NCI-H82 treated with DMSO at 0.1 percent for 48 hours (cell line): Measurements from ENCODE around the gene NUMA1.

Experiments used
- DNase-seq: peaks from one replicate; lab custom pipeline; 2025; ENCODE audit not compliant: unreplicated experiment; lab: John Stamatoyannopoulos, UW

The NUMA1 gene

GRCh38 chr11:72001285-72001684, 79.1 kb downstream of the NUMA1 start:
- no peak for DNase-seq

- no peak for DNase-seq
Observed at GRCh38 chr11:72000202-72000867, 80.0 kb downstream of the NUMA1 start.

DNA sequence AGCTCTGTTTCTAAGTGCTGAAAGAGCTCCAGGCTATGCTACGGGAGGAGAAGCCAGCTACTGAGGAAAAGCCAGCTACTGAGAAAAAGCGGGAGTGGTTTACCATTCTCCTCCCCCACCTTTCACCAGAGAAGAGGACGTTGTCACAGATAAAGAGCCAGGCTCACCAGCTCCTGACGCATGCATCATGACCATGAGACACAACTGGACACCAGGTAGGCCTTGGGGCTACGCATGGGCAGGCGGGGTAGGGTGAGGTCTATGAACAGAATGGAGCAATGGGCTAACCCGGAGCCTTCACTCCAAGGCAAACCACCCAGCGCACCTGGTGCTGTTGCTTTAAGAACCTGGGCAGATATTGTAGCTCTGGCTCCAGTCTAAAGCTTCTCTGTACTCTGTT, 80.5 kb downstream of the NUMA1 start:
- DNase-seq: no peak

DNA sequence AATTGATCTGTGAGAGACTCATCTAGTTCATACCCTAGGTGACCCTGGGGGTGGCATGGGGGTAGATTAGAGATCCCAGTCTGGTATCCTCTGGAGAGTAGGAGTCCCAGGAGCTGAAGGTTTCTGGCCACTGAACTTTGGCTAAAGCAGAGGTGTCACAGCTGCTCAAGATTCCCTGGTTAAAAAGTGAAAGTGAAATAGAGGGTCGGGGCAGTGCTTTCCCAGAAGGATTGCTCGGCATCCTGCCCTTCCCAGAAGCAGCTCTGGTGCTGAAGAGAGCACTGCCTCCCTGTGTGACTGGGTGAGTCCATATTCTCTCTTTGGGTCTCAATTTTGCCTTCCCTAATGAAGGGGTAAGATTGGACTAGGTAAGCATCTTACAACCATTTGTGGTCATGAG, 81.0 kb downstream of the NUMA1 start:
- no peak for DNase-seq

GRCh38 chr11:71998649-71999310, 81.6 kb downstream of the NUMA1 start, which contains the start of gene IL18BP:
Gene IL18BP, plus strand, starts transcription at chr11:71998909. Its CDS starts 1,076 bp downstream, at chr11:71999985.
- no peak for DNase-seq

DNA sequence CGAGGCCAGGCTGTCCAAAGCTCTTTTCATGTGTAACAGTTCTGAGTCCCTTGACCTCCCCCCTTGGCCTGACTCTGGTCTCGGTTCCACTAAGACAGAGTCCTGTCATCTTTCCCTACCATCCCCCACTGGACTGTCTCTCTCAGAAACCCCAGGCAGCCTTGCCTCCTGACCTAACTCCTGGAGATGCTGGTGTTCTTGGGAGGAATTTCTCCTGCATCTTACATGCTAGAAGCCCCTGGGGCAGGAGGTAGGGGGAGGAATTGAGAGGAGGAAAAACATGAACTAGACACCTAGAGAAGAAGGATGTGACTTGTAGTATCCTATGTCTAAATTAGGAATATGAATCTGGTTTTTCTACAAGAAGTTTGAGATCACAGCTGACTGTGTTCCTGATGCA, 82.3 kb downstream of the NUMA1 start:
- no peak for DNase-seq

GRCh38 chr11:71997594-71997993, 82.7 kb downstream of the NUMA1 start:
- no peak for DNase-seq

- no peak for DNase-seq
Observed at GRCh38 chr11:71996946-71997345, 83.4 kb downstream of the NUMA1 start.

GRCh38 chr11:71996517-71996916, 83.8 kb downstream of the NUMA1 start:
- DNase-seq: no peak

DNA sequence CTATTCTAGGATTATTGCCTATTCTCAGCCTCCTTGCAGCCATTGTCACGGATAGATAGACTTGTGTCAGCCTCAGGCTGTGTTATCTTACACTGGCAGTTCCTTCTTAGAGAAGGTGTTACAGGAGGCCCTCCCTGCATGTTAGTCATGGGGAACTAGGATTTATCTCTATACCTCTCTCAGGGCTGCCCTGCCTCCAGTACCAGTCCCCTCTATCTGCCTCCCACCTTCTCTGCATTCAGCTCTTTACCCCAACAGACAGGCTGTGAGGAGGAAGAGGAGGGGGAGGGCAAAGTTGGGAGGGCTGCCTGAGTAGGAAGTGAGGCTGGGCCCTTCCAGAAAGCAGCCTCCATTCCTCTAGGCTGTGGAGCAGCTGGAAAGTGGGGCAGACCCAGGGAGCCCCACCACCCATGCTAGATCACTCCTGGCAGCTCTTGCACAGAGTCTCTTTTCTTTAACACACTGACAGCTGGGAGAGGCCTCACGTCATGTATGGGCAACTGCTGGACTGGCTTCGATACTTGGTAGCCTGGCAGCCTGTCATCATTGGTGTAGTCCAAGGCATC, 84.5 kb downstream of the NUMA1 start:
- no peak for DNase-seq

DNA sequence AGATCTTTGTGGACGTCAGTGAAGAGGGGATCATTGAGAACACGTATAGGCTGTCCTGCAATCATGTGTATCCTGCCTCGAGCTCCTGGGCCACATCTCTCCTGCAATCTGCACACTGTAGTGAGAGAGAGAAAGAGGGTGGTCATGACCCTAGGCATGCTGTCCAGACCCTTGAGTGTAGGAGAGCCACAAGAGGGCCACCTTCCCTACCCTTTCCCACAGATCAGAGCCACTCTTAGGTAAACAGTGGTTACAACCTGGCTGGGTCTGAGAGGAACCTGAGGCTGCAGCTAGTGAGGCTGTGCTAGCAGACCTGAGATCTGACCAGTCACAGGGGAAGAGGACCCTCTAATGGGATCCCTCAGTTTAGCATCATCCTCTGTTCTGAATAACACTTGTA, 85.6 kb downstream of the NUMA1 start:
- DNase-seq: no peak

DNA sequence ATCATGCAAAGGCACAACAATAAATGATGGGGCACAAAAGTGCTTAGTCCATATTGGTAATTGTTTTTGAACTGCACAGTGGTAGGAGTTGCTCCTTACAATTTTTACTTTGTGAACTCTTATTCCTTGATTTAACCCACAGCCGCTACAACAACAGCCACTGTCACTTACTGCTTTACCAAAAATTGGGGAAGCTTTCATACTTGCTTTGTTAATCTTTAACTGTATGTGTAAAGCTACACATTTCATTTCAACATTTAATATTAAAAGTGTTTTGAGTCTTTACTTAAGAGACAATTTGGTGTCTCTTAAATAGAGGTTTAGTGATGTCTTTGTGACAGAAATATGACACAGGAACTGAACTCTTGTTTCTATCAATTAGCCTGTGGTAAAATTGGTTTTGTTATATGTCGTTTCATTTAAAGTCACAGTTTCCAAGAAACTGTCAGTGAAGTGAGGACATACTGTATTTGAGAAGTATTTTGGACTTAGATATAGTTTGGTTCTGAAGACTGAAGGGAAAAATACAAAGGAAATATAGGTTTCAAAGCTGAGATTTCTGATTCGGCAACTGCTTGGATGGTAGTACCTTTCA, 88.1 kb downstream of the NUMA1 start:
- no peak for DNase-seq

DNA sequence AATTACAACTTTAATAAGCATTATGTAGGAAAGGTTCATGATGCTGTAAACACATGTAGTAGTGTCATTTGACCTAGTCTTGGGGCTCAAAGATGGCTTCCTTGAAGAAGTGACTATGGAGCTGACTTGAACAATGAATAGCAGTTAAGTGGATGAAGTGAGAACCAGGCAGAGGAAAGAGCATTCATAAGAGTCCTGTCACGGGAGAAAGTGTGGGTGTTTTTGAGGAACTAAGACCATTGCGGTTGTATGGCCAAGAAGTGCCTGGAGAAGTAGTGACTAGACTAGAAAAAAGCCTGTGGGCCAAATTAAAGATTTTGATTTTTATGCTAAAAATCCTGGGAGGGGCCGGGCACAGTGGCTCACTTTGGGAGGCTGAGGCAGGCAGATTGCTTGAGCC, 88.8 kb downstream of the NUMA1 start:
- DNase-seq: no peak

DNA sequence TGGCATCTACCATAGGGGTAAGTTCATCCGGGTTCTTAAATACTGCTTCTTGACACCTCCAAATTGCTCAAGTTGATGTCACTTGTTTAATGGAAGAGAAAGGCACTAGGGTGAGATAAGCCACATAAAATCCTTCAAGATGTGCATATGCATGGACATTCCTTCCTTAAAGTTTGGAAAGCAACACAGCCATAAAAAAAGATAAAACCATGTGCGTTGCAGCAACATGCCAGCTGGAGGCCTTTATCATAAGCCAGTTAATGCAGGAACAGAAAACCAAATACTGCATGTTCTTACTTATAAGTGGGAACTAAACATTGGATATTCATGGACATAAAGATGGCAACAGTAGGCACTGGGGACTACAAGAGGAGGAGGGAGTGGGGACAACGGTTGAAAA, 89.6 kb downstream of the NUMA1 start:
- no peak for DNase-seq

DNA sequence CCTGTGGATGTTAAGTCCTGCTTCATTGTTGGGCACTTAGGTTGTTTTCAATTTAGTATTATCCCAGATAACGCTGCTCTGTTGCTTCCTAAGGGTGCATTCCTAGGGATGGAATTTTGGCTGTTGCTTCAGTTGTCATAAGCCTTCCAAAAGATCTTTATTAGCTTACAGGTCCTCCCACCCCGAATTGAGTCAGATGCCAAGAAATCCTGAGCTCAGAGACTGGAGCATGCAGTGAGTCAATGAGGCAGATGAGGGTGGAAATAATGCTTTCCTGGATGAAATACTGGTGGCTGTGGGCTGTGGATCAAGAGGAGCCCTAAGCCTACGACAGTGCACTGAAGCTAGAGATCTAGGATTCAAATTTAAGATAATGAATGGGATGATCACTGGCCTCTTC, 92.3 kb downstream of the NUMA1 start:
- no peak for DNase-seq

- DNase-seq: no peak
Observed at GRCh38 chr11:71987521-71987920, 92.8 kb downstream of the NUMA1 start.

GRCh38 chr11:71986131-71986530, 94.2 kb downstream of the NUMA1 start:
- no peak for DNase-seq

DNA sequence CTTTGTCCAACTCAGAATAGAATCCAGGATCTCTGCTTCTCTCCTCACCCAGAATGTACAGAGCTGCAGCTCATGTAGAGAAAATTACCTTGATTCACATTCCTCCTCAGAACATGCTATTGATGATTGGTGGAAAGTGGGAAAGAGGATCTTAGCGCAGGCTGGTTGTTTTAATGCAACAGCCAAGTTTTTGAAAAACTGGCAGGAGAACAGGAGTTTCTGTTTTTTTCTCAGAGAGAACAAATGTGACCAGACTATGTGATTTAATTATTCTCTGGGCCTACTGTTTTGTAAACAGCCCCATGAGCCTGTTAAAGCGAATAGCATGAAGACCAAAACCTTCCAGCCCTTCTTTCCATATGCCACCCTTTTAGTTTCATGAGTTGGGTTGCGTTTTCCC, 100.7 kb downstream of the NUMA1 start:
- DNase-seq: no peak

DNA sequence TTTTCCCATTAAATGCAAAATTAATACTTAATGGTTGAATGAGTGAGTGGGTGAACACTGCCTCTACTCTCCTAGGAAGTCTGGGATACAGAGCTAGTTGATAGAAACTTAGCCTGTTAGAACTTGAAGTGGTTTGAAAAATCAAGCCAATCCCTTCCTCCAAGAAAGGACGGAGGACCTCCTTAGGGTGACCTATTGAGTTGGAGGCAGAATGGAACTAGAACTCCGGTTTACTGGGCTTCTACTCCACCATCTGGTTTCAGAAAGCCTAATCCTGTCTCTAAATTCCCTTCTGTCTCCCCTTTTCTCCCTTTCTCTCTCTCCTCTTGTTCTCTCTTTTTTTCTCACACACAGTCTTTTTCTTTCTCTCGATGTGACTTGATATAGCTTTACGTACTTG, 101.2 kb downstream of the NUMA1 start:
- DNase-seq: no peak

- no peak for DNase-seq
Observed at GRCh38 chr11:71977743-71978418, 102.5 kb downstream of the NUMA1 start.

GRCh38 chr11:71977090-71977489, 103.3 kb downstream of the NUMA1 start:
- DNase-seq: no peak

DNA sequence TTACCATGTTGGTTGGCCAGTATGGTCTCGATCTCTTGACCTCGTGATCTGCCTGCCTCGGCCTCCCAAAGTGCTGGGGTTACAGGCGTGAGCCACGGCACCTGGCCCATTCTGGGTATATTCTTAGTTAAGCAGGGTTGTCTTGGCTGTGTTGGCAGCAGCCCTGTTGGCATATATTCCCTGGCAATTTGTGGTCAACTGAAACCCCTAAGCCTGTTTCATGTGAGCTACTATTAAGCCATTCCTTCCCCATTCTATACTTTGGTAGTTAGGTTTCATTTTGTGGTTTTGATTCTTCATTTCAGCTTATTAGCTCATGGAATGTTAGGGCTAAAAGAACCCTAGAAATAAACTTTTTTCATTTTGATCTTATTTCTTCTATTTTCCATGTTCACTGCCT, 103.8 kb downstream of the NUMA1 start:
- no peak for DNase-seq
